MV-4-11 (cell line): ENCODE measurements around the gene CCDC188.

Source experiments
- DNase-seq: peaks from one replicate; lab custom pipeline; 2025; lab: John Stamatoyannopoulos, UW

CCDC188 gene

GRCh38 chr22:20116951-20117632, 33.8 kb downstream of the CCDC188 start, which contains the start of gene TRMT2A:
TRMT2A (minus strand) TSS chr22:20117226; CDS start chr22:20116906, 320 bp downstream.
- DNase-seq = peak; percentile 96

- no peak for DNase-seq
Observed at GRCh38 chr22:20116376-20116950, 34.4 kb downstream of the CCDC188 start.

GRCh38 chr22:20115691-20116375, 35.0 kb downstream of the CCDC188 start, which contains the start of gene RANBP1:
RANBP1 (plus strand) TSS chr22:20116104; CDS start chr22:20116185, 81 bp downstream.
- no peak for DNase-seq

- DNase-seq = no peak
Observed at GRCh38 chr22:20114506-20115475, 36.1 kb downstream of the CCDC188 start.

GRCh38 chr22:20113551-20114310, 37.1 kb downstream of the CCDC188 start:
- no peak for DNase-seq

GRCh38 chr22:20112623-20113511, 38.0 kb downstream of the CCDC188 start:
- DNase-seq = no peak

GRCh38 chr22:20111689-20112622, 38.9 kb downstream of the CCDC188 start:
- no peak for DNase-seq

- peak; percentile 52 for DNase-seq
Observed at GRCh38 chr22:20111045-20111688, 39.7 kb downstream of the CCDC188 start.

GRCh38 chr22:20110359-20110985, 40.4 kb downstream of the CCDC188 start:
- DNase-seq = no peak

- no peak for DNase-seq
Observed at GRCh38 chr22:20109411-20110358, 41.2 kb downstream of the CCDC188 start.

- DNase-seq = no peak
Observed at GRCh38 chr22:20108757-20109230, 42.1 kb downstream of the CCDC188 start.

- DNase-seq = no peak
Observed at GRCh38 chr22:20107951-20108756, 42.7 kb downstream of the CCDC188 start.

GRCh38 chr22:20107471-20107901, 43.4 kb downstream of the CCDC188 start:
- no peak for DNase-seq

- no peak for DNase-seq
Observed at GRCh38 chr22:20106849-20107237, 44.0 kb downstream of the CCDC188 start.

GRCh38 chr22:20106205-20106848, 44.5 kb downstream of the CCDC188 start:
- no peak for DNase-seq
